Type B pancreatic cell (in vitro differentiated cells): ENCODE measurements around the gene CHST15. TPM values are rescaled to one million over a fixed set of nuclear protein-coding genes. Genes with fewer than 3 reads are reported as not detected.
A peak's percentile ranks its signal among the peaks of the same experiment; 100 is the strongest.

Experiments used
- DNase-seq: peaks from one replicate; pipeline ENCODE4 v3.0.0; 2021; ENCODE audit warnings: mixed read lengths; ENCODE audit not compliant: unreplicated experiment; ENCODE audit errors: extremely low spot score
- H3K27ac Mint-ChIP-seq: 2 replicates; pipeline ENCODE4 v1.8.0; 2021; ENCODE audit warnings: mild to moderate bottlenecking, mixed read lengths
- H3K27me3 Mint-ChIP-seq: 2 replicates; pipeline ENCODE4 v1.8.0; 2021; ENCODE audit warnings: mixed read lengths
- H3K36me3 Mint-ChIP-seq: 2 replicates; pipeline ENCODE4 v1.8.0; 2021; ENCODE audit warnings: mixed read lengths
- H3K4me1 Mint-ChIP-seq: one replicate; pipeline ENCODE4 v1.8.0; 2021; ENCODE audit warnings: mixed read lengths; ENCODE audit not compliant: unreplicated experiment
- H3K4me3 Mint-ChIP-seq: 2 replicates; pipeline ENCODE4 v1.8.0; 2021; ENCODE audit warnings: mild to moderate bottlenecking, mixed read lengths
- H3K9me3 Mint-ChIP-seq: 2 replicates; pipeline ENCODE4 v1.8.0; 2021; ENCODE audit warnings: mixed read lengths
- CTCF ChIP-seq: fragments of 200-600 bp; sonication (generic); conservative IDR thresholded peaks from 2 replicates; pipeline ENCODE4 v1.5.0; 2021; ENCODE audit warnings: antibody characterized with exemption, mild to moderate bottlenecking
- total RNA-seq: library from RNA; stranded (reverse); gene quantifications from 2 replicates; pipeline ENCODE4 v1.2.1, GENCODE V29; 2021; ENCODE audit warnings: low replicate concordance

The CHST15 gene
- total RNA-seq, 1 donor from 2014 or later: 22.9 TPM

- Mint-ChIP-seq H3K36me3 (peaks cover 30% of the 10 kb centered on the region), H3K4me3 (no peak overlapping the region), H3K9me3 (peaks cover 9% of the 10 kb centered on the region), H3K4me1 (peaks cover 4% of the 10 kb centered on the region), H3K27ac (peak overlapping the region; percentile 35), H3K27me3 (no peaks in the 10 kb centered on the region)
- no peak for TF ChIP-seq CTCF
- DNase-seq: no peak
Measured at GRCh38 chr10:124011464-124011863, 81.9 kb downstream of the CHST15 start.

- Mint-ChIP-seq H3K27me3 (peaks cover 3% of the 10 kb centered on the region), H3K4me3 (no peak overlapping the region)
- no peak for DNase-seq
Measured at GRCh38 chr10:124010563-124011131, 82.8 kb downstream of the CHST15 start.

GRCh38 chr10:124010024-124010423 lies 83.4 kb downstream of the CHST15 start:
- peaks cover 30% of the 10 kb centered on the region for H3K36me3 Mint-ChIP-seq
- peaks cover 3% of the 10 kb centered on the region for H3K27me3 Mint-ChIP-seq
- H3K27ac Mint-ChIP-seq: no peak overlapping the region
- H3K4me1 Mint-ChIP-seq: peaks cover 10% of the 10 kb centered on the region
- DNase-seq: no peak
- H3K9me3 Mint-ChIP-seq: peaks cover 9% of the 10 kb centered on the region
- TF ChIP-seq CTCF: no peak
- no peak overlapping the region for H3K4me3 Mint-ChIP-seq

More at GRCh38 chr10:124010563-124011131, 82.8 kb downstream of the CHST15 start:
- Mint-ChIP-seq H3K36me3 (peaks cover 30% of the 10 kb centered on the region), H3K4me1 (peaks cover 10% of the 10 kb centered on the region), H3K9me3 (peaks cover 9% of the 10 kb centered on the region), H3K27ac (no peak overlapping the region)
- TF ChIP-seq CTCF: no peak

GRCh38 chr10:124009231-124010015 lies 84.0 kb downstream of the CHST15 start:
- no peak for TF ChIP-seq CTCF
- H3K4me3 Mint-ChIP-seq: no peak overlapping the region
- H3K36me3 Mint-ChIP-seq: peaks cover 30% of the 10 kb centered on the region
- DNase-seq: no peak
- H3K4me1 Mint-ChIP-seq: peaks cover 10% of the 10 kb centered on the region
- no peak overlapping the region for H3K27ac Mint-ChIP-seq
- peaks cover 9% of the 10 kb centered on the region for H3K9me3 Mint-ChIP-seq
- H3K27me3 Mint-ChIP-seq: peaks cover 3% of the 10 kb centered on the region

- H3K9me3 Mint-ChIP-seq: peaks cover 4% of the 10 kb centered on the region
- H3K27me3 Mint-ChIP-seq: peaks cover 3% of the 10 kb centered on the region
- TF ChIP-seq CTCF: no peak
- H3K27ac Mint-ChIP-seq: no peak overlapping the region
- no peak overlapping the region for H3K4me3 Mint-ChIP-seq
- H3K4me1 Mint-ChIP-seq: peaks cover 10% of the 10 kb centered on the region
- no peak for DNase-seq
- H3K36me3 Mint-ChIP-seq: peaks cover 24% of the 10 kb centered on the region
Measured at GRCh38 chr10:124008681-124009080, 84.7 kb downstream of the CHST15 start.
